ENCODE measurements around the gene THEMIS.

Gene THEMIS

DNA sequence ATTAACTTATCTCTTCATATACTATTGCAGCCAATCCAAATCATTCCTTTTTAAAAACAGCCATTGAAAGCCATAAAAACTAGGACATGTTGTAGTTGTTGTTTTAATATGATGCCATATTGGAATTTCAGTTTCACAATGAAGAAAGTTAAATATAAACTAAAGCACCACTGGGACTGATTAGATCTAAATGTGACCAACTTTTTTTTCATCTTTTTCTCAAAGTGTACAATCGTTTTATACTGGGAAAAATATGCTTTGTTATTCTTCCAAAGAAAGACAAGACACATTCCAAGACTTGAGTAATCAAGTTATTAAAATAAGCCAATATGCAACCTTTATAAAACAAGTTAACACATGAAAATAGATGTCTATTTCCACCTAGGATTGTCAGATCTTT lies 68.5 kb downstream of the THEMIS start:
- Mint-ChIP-seq H3K4me1 (no peaks in the 10 kb centered on the region), H3K4me3 (no peak overlapping the region), H3K27ac (no peak overlapping the region), H3K27me3 (no peaks in the 10 kb centered on the region), H3K36me3 (no peaks in the 10 kb centered on the region), H3K9me3 (peaks cover 5% of the 10 kb centered on the region)
- ATAC-seq (ENCODE audit: low read depth) (no peak), DNase-seq (ENCODE audit: low spot score in 2 of 2) (no peak)

GRCh38 chr6:127824061-127824460 lies 76.8 kb downstream of the THEMIS start:
- Mint-ChIP-seq H3K27me3 (no peaks in the 10 kb centered on the region), H3K36me3 (no peaks in the 10 kb centered on the region), H3K27ac (no peak overlapping the region), H3K4me1 (no peaks in the 10 kb centered on the region), H3K9me3 (peaks cover 5% of the 10 kb centered on the region), H3K4me3 (no peak overlapping the region)
- ATAC-seq (ENCODE audit: low read depth) (no peak), DNase-seq (ENCODE audit: low spot score in 2 of 2) (no peak)

- ATAC-seq (ENCODE audit: low read depth) = no peak
- no peak overlapping the region for H3K27ac Mint-ChIP-seq
These were observed 79.4 kb downstream of the THEMIS start for GRCh38 chr6:127821431-127821830.

GRCh38 chr6:127818149-127818548 lies 82.7 kb downstream of the THEMIS start:
- no peak for ATAC-seq (ENCODE audit: low read depth)
- H3K27ac Mint-ChIP-seq = no peak overlapping the region
- H3K4me3 Mint-ChIP-seq = no peak overlapping the region
- H3K27me3 Mint-ChIP-seq = no peaks in the 10 kb centered on the region
- H3K9me3 Mint-ChIP-seq = no peaks in the 10 kb centered on the region
- no peaks in the 10 kb centered on the region for H3K36me3 Mint-ChIP-seq
- DNase-seq (ENCODE audit: low spot score in 2 of 2) = no peak
- no peaks in the 10 kb centered on the region for H3K4me1 Mint-ChIP-seq

More at GRCh38 chr6:127821431-127821830, 79.4 kb downstream of the THEMIS start:
- Mint-ChIP-seq H3K36me3 (no peaks in the 10 kb centered on the region), H3K27me3 (no peaks in the 10 kb centered on the region), H3K4me1 (no peaks in the 10 kb centered on the region), H3K9me3 (no peaks in the 10 kb centered on the region), H3K4me3 (no peak overlapping the region)
- no peak for DNase-seq (ENCODE audit: low spot score in 2 of 2)

DNA sequence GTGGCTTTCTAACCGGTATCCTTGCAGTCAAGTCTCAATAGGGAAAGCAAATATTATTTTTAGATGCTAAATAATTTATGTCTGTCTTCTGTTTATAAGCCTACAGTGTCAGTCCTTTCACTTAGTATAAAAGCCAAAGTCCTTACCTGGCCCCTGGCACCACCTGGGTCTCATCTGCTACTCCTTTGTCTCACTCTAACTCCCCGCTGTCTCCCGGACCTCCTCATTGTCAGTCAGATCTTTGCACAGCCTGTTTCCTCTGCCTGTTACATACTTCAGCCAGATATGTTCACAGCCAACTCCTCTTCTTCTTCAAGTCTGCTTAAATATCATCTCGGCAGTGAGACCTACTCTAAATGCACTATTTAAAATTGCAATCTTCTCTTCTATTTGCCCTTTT lies 84.2 kb downstream of the THEMIS start:
- no peak for DNase-seq (ENCODE audit: low spot score in 2 of 2)
- no peaks in the 10 kb centered on the region for H3K36me3 Mint-ChIP-seq
- H3K27ac Mint-ChIP-seq = no peak overlapping the region
- ATAC-seq (ENCODE audit: low read depth) = no peak
- H3K27me3 Mint-ChIP-seq = no peaks in the 10 kb centered on the region
- no peak overlapping the region for H3K4me3 Mint-ChIP-seq
- H3K9me3 Mint-ChIP-seq = no peaks in the 10 kb centered on the region
- no peaks in the 10 kb centered on the region for H3K4me1 Mint-ChIP-seq

DNA sequence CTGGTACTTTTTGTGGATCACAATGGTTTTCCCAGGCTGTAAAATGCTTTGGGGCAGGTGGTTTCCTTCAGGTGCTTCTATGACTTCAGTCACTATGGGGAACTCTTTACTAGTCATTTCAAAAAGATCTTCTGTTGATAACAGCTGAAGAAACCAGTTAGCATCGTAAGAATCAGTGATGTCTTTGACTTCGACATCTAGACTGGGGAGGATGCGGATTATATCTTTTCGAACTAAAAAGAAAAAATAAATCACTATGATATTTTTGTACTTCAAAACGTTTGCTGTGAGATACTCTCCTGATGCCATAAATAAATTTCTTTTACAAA lies 87.2 kb downstream of the THEMIS start:
- Mint-ChIP-seq H3K9me3 (no peaks in the 10 kb centered on the region), H3K36me3 (no peaks in the 10 kb centered on the region), H3K4me3 (no peak overlapping the region), H3K27ac (no peak overlapping the region), H3K27me3 (no peaks in the 10 kb centered on the region), H3K4me1 (no peaks in the 10 kb centered on the region)
- DNase-seq (ENCODE audit: low spot score in 2 of 2) (no peak), ATAC-seq (ENCODE audit: low read depth) (no peak)

DNA sequence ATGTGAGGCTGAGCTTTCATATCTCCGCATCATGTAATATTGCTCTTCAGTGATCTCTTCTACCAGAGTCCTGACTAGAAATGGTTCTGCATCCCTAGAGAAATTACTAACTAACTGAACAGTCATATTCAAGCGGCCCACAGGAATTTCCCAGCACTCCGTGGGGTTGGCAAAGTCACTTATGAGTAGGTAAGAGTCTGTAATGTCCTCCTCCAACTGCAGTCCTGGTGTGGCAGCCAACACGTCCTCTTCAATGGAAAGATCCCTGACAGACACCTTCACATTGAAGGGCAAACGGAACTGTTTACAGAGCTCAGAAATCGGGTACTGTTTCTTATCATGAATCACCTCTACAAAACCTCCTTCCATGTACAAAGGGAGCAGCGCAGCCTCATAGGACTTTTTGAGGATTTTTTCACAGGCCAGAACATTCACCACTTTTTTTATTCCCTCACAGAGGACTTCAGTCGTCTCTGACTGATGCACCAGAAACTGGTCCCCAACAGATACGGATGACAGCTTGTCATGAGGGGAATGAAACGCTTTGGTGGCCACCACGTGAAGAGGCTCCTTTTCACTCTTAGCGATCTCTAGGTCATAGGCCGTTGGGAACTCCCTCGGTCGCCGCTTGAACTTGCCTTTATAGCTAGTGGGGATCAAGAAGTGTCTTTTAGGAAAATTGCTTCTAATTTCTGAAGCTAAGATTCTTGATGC lies 87.7 kb downstream of the THEMIS start:
- DNase-seq (ENCODE audit: low spot score in 2 of 2) (no peak), ATAC-seq (ENCODE audit: low read depth) (no peak)
- no peaks in the 10 kb centered on the region for H3K9me3 Mint-ChIP-seq
- no peak overlapping the region for H3K27ac Mint-ChIP-seq
- H3K27me3 Mint-ChIP-seq = no peaks in the 10 kb centered on the region
- H3K36me3 Mint-ChIP-seq = no peaks in the 10 kb centered on the region
- no peaks in the 10 kb centered on the region for H3K4me1 Mint-ChIP-seq
- no peak overlapping the region for H3K4me3 Mint-ChIP-seq

DNA sequence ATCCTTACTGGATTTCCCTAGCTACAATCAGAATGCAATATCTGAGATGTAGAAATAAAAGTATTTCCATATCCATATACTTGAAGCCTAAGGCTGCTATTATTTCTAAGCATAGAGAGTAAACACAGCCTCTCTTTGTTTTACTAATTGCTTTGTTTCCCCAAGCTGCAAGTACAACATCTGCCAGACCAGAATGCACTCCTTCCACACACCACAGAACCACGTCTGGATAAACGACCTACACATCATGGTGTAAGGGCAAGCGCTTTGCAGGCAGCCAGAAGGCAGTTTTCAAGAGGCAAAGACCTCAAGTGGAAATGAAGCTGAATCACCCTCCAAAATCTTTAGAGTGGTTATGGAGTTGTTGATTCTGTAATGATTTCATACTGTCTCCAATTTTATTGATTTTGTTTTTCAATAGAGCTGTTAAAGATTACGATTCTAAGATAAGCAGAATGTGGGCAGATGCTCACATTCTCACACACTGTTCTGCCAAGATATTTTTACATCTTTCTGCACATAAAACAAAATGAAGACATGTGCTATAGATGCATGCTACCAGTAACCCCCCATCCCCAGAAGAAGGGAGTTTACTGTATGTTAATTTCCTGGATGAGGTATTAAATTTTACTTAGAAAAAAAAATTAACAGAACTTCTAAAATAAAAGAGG lies 88.8 kb downstream of the THEMIS start:
- peaks cover 1% of the 10 kb centered on the region for H3K27me3 Mint-ChIP-seq
- H3K36me3 Mint-ChIP-seq = no peaks in the 10 kb centered on the region
- no peak overlapping the region for H3K27ac Mint-ChIP-seq
- H3K4me1 Mint-ChIP-seq = no peaks in the 10 kb centered on the region
- ATAC-seq (ENCODE audit: low read depth) (no peak), DNase-seq (ENCODE audit: low spot score in 2 of 2) (no peak)
- no peaks in the 10 kb centered on the region for H3K9me3 Mint-ChIP-seq
- no peak overlapping the region for H3K4me3 Mint-ChIP-seq

DNA sequence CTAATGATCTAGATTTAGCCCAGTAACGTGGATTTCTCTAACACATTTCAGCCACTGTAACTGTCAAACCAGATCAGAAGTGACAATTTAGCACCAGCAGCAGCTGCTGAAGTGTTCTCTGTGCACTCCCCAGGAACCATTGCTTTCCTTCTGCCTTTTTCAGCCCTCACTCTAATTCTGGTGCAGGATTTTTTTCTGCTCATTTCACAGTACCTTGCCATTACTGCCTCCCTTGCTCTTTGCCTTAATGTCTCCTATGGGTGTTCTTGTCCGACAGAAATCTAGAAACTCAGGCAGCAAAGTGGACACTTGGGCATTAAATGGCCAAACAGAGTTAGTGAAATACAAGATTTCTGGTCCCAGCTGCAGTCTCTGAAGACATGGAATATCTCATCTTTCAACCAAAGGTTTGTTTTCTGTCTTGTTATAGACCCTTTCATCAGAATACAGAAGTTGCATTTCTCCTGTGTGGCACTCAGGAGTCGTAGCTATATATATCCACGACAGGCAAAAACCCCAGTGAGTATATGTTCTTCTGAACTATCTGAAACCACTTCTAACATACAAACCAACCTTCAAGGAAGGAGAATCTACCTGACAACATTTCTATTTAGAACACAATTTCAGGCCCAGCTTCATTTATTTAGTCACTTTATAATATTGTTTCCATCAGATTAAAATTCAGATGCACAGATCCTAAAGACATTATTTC lies 92.9 kb downstream of the THEMIS start:
- no peaks in the 10 kb centered on the region for H3K4me1 Mint-ChIP-seq
- H3K27ac Mint-ChIP-seq = no peak overlapping the region
- H3K36me3 Mint-ChIP-seq = no peaks in the 10 kb centered on the region
- peaks cover 1% of the 10 kb centered on the region for H3K27me3 Mint-ChIP-seq
- ATAC-seq (ENCODE audit: low read depth) (no peak), DNase-seq (ENCODE audit: low spot score in 2 of 2) (no peak)
- no peak overlapping the region for H3K4me3 Mint-ChIP-seq
- no peaks in the 10 kb centered on the region for H3K9me3 Mint-ChIP-seq

DNA sequence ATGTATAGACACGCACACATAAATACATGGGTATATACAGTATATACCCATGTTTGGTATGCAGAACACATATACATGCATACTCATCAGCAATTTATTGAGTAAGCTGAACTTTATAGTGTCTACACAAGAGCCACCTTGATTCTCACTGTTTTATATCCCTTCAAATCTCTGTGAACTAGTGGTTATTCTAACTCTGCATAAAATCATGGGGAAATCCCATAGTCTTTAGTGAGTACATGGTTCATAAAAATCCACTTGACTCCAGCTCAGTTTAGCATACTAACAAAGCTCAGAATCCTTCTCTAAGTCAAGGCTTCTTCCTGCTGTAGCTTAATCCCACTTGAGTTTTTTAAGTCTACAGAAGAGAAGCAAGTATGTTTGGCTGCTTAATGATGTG lies 104.1 kb downstream of the THEMIS start:
- Mint-ChIP-seq H3K9me3 (no peaks in the 10 kb centered on the region), H3K4me3 (no peak overlapping the region), H3K4me1 (no peaks in the 10 kb centered on the region), H3K27ac (no peak overlapping the region), H3K27me3 (no peaks in the 10 kb centered on the region), H3K36me3 (no peaks in the 10 kb centered on the region)
- ATAC-seq (ENCODE audit: low read depth) (no peak), DNase-seq (ENCODE audit: low spot score in 2 of 2) (no peak)

DNA sequence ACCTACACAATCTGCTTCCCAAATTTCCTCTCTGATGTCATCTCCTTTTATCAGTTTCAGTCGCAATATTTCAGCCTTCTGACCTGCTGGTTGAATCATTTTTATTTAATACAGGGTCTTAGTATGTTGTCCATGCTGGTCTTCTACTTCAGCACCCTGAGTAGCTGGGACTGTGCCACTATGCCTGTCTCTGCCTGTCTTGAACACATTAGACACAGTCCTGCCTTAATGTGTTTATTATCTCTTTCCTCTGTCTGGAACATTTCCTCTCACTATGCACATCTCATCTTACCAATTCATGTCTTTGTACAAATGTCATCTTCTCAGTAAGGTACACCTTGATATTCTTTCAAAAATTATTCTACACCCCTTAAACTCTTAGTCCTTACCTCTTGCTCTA lies 106.5 kb downstream of the THEMIS start:
- H3K36me3 Mint-ChIP-seq = no peaks in the 10 kb centered on the region
- no peak overlapping the region for H3K27ac Mint-ChIP-seq
- no peak overlapping the region for H3K4me3 Mint-ChIP-seq
- DNase-seq (ENCODE audit: low spot score in 2 of 2) (no peak), ATAC-seq (ENCODE audit: low read depth) (no peak)
- H3K9me3 Mint-ChIP-seq = no peaks in the 10 kb centered on the region
- no peaks in the 10 kb centered on the region for H3K4me1 Mint-ChIP-seq
- H3K27me3 Mint-ChIP-seq = no peaks in the 10 kb centered on the region

DNA sequence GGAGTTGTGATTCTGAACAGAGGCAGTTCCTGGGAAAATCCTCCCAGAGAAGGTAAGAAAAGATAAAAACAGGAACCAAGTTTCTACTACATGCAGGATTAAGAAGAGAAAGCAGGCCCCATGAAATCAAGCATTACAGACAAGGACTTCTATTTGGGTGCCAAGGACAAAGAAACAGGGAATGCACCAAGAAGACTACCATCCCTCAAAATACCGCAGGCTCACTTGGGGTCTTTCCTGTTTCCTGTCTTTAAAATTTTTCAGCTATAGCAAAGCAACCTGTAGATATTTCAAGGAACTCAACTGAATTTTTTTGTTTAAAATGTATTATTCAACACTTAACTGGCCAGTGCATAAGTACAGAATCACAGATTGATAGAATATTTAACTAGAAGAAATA lies 107.5 kb downstream of the THEMIS start:
- ATAC-seq (ENCODE audit: low read depth) (no peak), DNase-seq (ENCODE audit: low spot score in 2 of 2) (no peak)
- Mint-ChIP-seq H3K36me3 (no peaks in the 10 kb centered on the region), H3K4me1 (no peaks in the 10 kb centered on the region), H3K4me3 (no peak overlapping the region), H3K9me3 (no peaks in the 10 kb centered on the region), H3K27ac (no peak overlapping the region), H3K27me3 (no peaks in the 10 kb centered on the region)

DNA sequence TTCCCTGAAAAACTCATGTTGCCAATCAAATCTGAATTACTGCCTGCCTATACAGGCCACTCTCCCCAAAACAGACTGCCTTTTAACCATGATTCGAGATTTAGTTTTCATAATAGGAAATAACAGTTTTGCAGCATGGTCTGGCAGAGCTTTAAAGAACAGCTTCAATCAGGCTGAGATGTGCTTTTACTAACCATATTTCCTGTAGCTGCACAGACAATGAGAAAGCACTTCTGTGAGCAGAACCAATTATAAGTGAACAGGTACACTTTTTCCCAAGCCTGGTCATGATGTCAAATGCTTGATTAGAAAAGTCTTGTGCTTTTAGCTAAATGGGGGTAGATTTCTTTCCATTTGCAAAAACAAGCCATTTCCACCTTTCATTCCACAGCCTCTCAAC lies 108.2 kb downstream of the THEMIS start:
- H3K36me3 Mint-ChIP-seq = no peaks in the 10 kb centered on the region
- DNase-seq (ENCODE audit: low spot score in 2 of 2) = no peak
- H3K4me3 Mint-ChIP-seq = no peak overlapping the region
- ATAC-seq (ENCODE audit: low read depth) = no peak
- no peaks in the 10 kb centered on the region for H3K4me1 Mint-ChIP-seq
- no peak overlapping the region for H3K27ac Mint-ChIP-seq
- no peaks in the 10 kb centered on the region for H3K27me3 Mint-ChIP-seq
- no peaks in the 10 kb centered on the region for H3K9me3 Mint-ChIP-seq

DNA sequence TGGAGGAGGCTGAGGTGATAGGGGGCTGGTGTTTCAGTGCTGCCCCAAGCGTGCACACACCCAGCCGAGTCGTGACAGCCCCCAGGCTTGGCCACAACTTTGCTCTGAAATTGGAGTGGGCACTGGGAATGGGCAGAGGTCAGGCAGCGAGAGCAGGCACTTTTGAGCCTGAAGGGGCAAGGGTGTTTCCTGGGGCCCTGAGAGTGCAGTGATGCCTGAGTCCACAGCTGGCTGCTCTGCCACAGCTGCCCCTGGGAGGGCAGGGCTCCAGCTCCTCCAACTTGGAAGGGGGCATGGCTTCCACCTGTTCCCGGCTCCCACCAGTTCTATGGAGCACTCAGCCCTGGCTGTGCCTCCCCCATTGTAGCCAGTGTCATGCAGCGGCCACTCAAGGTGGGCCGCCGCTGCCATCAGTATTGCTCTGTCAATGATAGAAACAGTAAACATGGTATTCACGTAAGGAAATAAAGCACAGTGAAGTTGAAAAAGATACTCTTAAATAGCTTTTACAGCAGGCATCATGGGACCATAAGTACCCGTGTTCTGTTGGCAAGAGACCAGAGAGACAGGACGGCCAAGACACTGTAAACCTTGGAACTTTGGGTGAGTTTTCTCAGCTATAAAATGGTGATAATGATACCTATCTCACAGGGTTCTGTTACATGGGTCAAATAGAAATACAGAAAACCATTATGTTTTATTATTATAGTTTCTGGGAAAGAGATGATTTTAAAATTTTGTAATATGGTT lies 108.9 kb downstream of the THEMIS start:
- H3K27me3 Mint-ChIP-seq = no peaks in the 10 kb centered on the region
- no peak for DNase-seq (ENCODE audit: low spot score in 2 of 2)
- H3K27ac Mint-ChIP-seq = no peak overlapping the region
- H3K4me1 Mint-ChIP-seq = no peaks in the 10 kb centered on the region
- H3K36me3 Mint-ChIP-seq = no peaks in the 10 kb centered on the region
- no peak for ATAC-seq (ENCODE audit: low read depth)
- H3K4me3 Mint-ChIP-seq = no peak overlapping the region
- H3K9me3 Mint-ChIP-seq = no peaks in the 10 kb centered on the region

All from memory B cell (primary cell).